ENCODE data around the gene FRMD4A.
"Not testable (repeated sequence)": the region's sequence is repeated elsewhere in the genome, so short reads cannot be mapped to it uniquely, and the experiment has no call there.

Gene FRMD4A

GRCh38 chr10:13788711-13789447, 541.8 kb downstream of the FRMD4A start:
- no peak for DNase-seq (ENCODE audit: extremely low read depth, low read depth)
- no peak for TF ChIP-seq CTCF (IDR thresholded peaks at IDR 0.05; ENCODE audit: low read depth, low read length)

GRCh38 chr10:13788320-13788600, 542.5 kb downstream of the FRMD4A start:
- no peak for DNase-seq (ENCODE audit: extremely low read depth, low read depth)
- TF ChIP-seq CTCF (IDR thresholded peaks at IDR 0.05; ENCODE audit: low read depth, low read length) = no peak

GRCh38 chr10:13787015-13787421, 543.7 kb downstream of the FRMD4A start:
- DNase-seq (ENCODE audit: extremely low read depth, low read depth) = no peak
- no peak for TF ChIP-seq CTCF (IDR thresholded peaks at IDR 0.05; ENCODE audit: low read depth, low read length)

GRCh38 chr10:13784067-13784466, 546.7 kb downstream of the FRMD4A start:
- no peak for DNase-seq (ENCODE audit: extremely low read depth, low read depth)
- TF ChIP-seq CTCF (IDR thresholded peaks at IDR 0.05; ENCODE audit: low read depth, low read length) = no peak; the same call in 1 of the 2 replicates

- no peak for TF ChIP-seq CTCF (IDR thresholded peaks at IDR 0.05; ENCODE audit: low read depth, low read length)
- DNase-seq (ENCODE audit: extremely low read depth, low read depth) = no peak
These were observed 551.0 kb downstream of the FRMD4A start for GRCh38 chr10:13779748-13780147.

- not testable (repeated sequence) for DNase-seq (ENCODE audit: extremely low read depth, low read depth)
These were observed 552.1 kb downstream of the FRMD4A start for GRCh38 chr10:13778693-13778960.

GRCh38 chr10:13776861-13777311, 553.8 kb downstream of the FRMD4A start:
- no peak for TF ChIP-seq CTCF (IDR thresholded peaks at IDR 0.05; ENCODE audit: low read depth, low read length)
- no peak for DNase-seq (ENCODE audit: extremely low read depth, low read depth)

All from AG09319 (cell line).